CD4-positive, alpha-beta memory T cell (primary cell): ENCODE measurements around the gene LLGL1. TPM values are rescaled to one million over a fixed set of nuclear protein-coding genes. Genes with fewer than 3 reads are reported as not detected.

Experiments used
- CTCF ChIA-PET: fragments of 350-600 bp; sonication (Branson Sonifier 250); formaldehyde crosslinking; loops from one replicate; lab custom pipeline; 2021; ENCODE audit warnings: inconsistent platforms; ENCODE audit not compliant: partially characterized antibody; lab: Charles Lee
- POLR2A ChIA-PET: fragments of 350-600 bp; sonication (Branson Sonifier 250); formaldehyde crosslinking; loops from one replicate; lab custom pipeline; 2021; ENCODE audit not compliant: partially characterized antibody; lab: Charles Lee
- DNase-seq, 5 donors: peaks; one replicate each; pipeline versions ENCODE4 v3.0.0 to v3.0.0-alpha.2; 2020 to 2022; ENCODE audit warnings: mixed read lengths in 1 of 5
- H3K27ac ChIP-seq: one replicate; pipeline ENCODE4 v1.7.0; 2013; ENCODE audit warnings: low read depth, low read length
- H3K27me3 ChIP-seq: 2 replicates; pipeline ENCODE4 v1.7.0; 2013; ENCODE audit warnings: mild to moderate bottlenecking, low read length, moderate library complexity; ENCODE audit not compliant: insufficient read depth
- H3K36me3 ChIP-seq: 2 replicates; pipeline ENCODE4 v1.7.0; 2013; ENCODE audit warnings: mild to moderate bottlenecking, low read length, moderate library complexity; ENCODE audit not compliant: insufficient read depth
- H3K4me1 ChIP-seq: 2 replicates; pipeline ENCODE4 v1.7.0; 2013; ENCODE audit warnings: mild to moderate bottlenecking, low read length, moderate library complexity; ENCODE audit not compliant: insufficient read depth
- H3K4me3 ChIP-seq, 2 donors: one replicate each; pipeline ENCODE4 v1.7.0; 2013; ENCODE audit warnings: low read length in 2 of 2, mild to moderate bottlenecking in 1 of 2
- H3K9me3 ChIP-seq, 2 donors: one replicate each; pipeline ENCODE4 v1.7.0; 2013; ENCODE audit warnings: low read length in 2 of 2, control low read depth in 1 of 2; ENCODE audit not compliant: control insufficient read depth in 1 of 2
- H3K27ac Mint-ChIP-seq, 7 donors: one replicate each; pipeline ENCODE4 v1.8.0; 2020 to 2021; ENCODE audit warnings: mixed read lengths in 7 of 7, mild to moderate bottlenecking in 6 of 7, inconsistent platforms in 3 of 7, moderate library complexity in 3 of 7
- H3K27me3 Mint-ChIP-seq, 2 donors: one replicate each; pipeline ENCODE4 v1.8.0; 2020 to 2021; ENCODE audit warnings: mixed read lengths in 2 of 2
- H3K36me3 Mint-ChIP-seq, 2 donors: one replicate each; pipeline ENCODE4 v1.8.0; 2020 to 2021; ENCODE audit warnings: mixed read lengths in 2 of 2, inconsistent platforms in 1 of 2, mild to moderate bottlenecking in 1 of 2
- H3K4me1 Mint-ChIP-seq, 4 donors: one replicate each; pipeline ENCODE4 v1.8.0; 2020 to 2021; ENCODE audit warnings: mixed read lengths in 4 of 4, mild to moderate bottlenecking in 1 of 4
- H3K4me3 Mint-ChIP-seq, 8 donors: one replicate each; pipeline ENCODE4 v1.8.0; 2020 to 2021; ENCODE audit warnings: mixed read lengths in 8 of 8, mild to moderate bottlenecking in 7 of 8, moderate library complexity in 6 of 8, inconsistent platforms in 3 of 8
- H3K9me3 Mint-ChIP-seq, 8 donors: one replicate each; pipeline ENCODE4 v1.8.0; 2020 to 2021; ENCODE audit warnings: mixed read lengths in 8 of 8, mild to moderate bottlenecking in 5 of 8, inconsistent platforms in 3 of 8, moderate library complexity in 1 of 8
- intact Hi-C: fragments of 100-400 bp; cut with micrococcal nuclease; formaldehyde crosslinking; loops from one replicate; pipeline ENCODE4 v1.15.1; 2023
- polyA plus RNA-seq, 2 donors: library from polyadenylated mRNA; unstranded; fragments of 300-500 nt; fragmentation: Illumina TruSeq; gene quantifications; one replicate each; pipeline ENCODE4 v1.2.3, GENCODE V29; 2021
- total RNA-seq, 2 experiments: library from RNA; stranded (reverse); gene quantifications; one replicate each; pipeline ENCODE4 v1.2.3, GENCODE V29; 2021

The LLGL1 gene
- total and polyA plus RNA-seq, 4 experiments from 2014 or later: 0.25 to 20.5 (median 10.6) TPM

- Mint-ChIP-seq H3K9me3 (no peaks in the 10 kb centered on the region), H3K36me3 (peaks cover 12 to 60% of the 10 kb centered on the region in 2 donors), H3K27ac (peak overlapping the region in 2 of 7 donors; percentile 12 to 18), H3K27me3 (no peaks in the 10 kb centered on the region), H3K4me3 (no peak overlapping the region), H3K4me1 (peaks cover 2 to 7% (median 5%) of the 10 kb centered on the region in 4 donors)
- POLR2A ChIA-PET: no interaction called here
- Histone ChIP-seq H3K36me3 (peaks cover 45% of the 10 kb centered on the region), H3K27ac (no peak overlapping the region), H3K27me3 (no peaks in the 10 kb centered on the region), H3K4me3 (no peak overlapping the region), H3K4me1 (no peaks in the 10 kb centered on the region), H3K9me3 (no peaks in the 10 kb centered on the region)
- CTCF ChIA-PET: no interaction called here
- intact Hi-C loops: no loop called here
- no peak for DNase-seq
Observed at GRCh38 chr17:18245038-18245776, 19.8 kb downstream of the LLGL1 start.

- Histone ChIP-seq H3K27me3 (no peaks in the 10 kb centered on the region), H3K4me1 (no peaks in the 10 kb centered on the region), H3K36me3 (peaks cover 55% of the 10 kb centered on the region), H3K9me3 (no peaks in the 10 kb centered on the region), H3K4me3 (no peak overlapping the region), H3K27ac (no peak overlapping the region)
- no peak overlapping the region for H3K4me3 Mint-ChIP-seq
- no peaks in the 10 kb centered on the region for H3K9me3 Mint-ChIP-seq
- DNase-seq: no peak
- ChIA-PET POLR2A (no interaction called here), CTCF (no interaction called here)
- H3K4me1 Mint-ChIP-seq: peaks cover 2 to 7% (median 5%) of the 10 kb centered on the region in 4 donors
- intact Hi-C loops: no loop called here
- H3K36me3 Mint-ChIP-seq: peaks cover 22 to 64% of the 10 kb centered on the region in 2 donors
- no peaks in the 10 kb centered on the region for H3K27me3 Mint-ChIP-seq
- no peak overlapping the region for H3K27ac Mint-ChIP-seq
Observed at GRCh38 chr17:18246109-18246725, 20.8 kb downstream of the LLGL1 start.

GRCh38 chr17:18246880-18247612, 21.6 kb downstream of the LLGL1 start:
- ChIA-PET POLR2A (interaction anchor here (1.1 kb wide), 1 partner anchor 14 kb away, joined by 4 read pairs; the partner anchor contains the start of gene MIEF2), CTCF (interaction anchor here (1.0 to 2.3 kb wide), 2 partner anchors 21 to 23 kb away, joined by 3 to 8 read pairs; no protein-coding TSS in a partner anchor)
- H3K27ac Mint-ChIP-seq: peak overlapping the region in 2 of 7 donors; percentile 8 to 52
- intact Hi-C loops: no loop called here
- H3K27me3 Mint-ChIP-seq: no peaks in the 10 kb centered on the region
- Histone ChIP-seq H3K27ac (no peak overlapping the region), H3K9me3 (no peaks in the 10 kb centered on the region), H3K4me1 (no peaks in the 10 kb centered on the region), H3K27me3 (no peaks in the 10 kb centered on the region), H3K36me3 (peaks cover 63% of the 10 kb centered on the region), H3K4me3 (no peak overlapping the region)
- no peaks in the 10 kb centered on the region for H3K9me3 Mint-ChIP-seq
- peaks cover 22 to 67% of the 10 kb centered on the region in 2 donors for H3K36me3 Mint-ChIP-seq
- peak in 1 of 5 donors; percentile 17 for DNase-seq
- H3K4me3 Mint-ChIP-seq: no peak overlapping the region
- H3K4me1 Mint-ChIP-seq: peaks cover 2 to 7% (median 5%) of the 10 kb centered on the region in 4 donors

GRCh38 chr17:18247613-18248001, 22.2 kb downstream of the LLGL1 start:
- intact Hi-C loops: loop anchor here (1.0 kb wide), 1 partner anchor 11 kb away; the partner anchor contains the start of gene FLII

GRCh38 chr17:18248300-18248731, 22.9 kb downstream of the LLGL1 start:
- peaks cover 22 to 71% of the 10 kb centered on the region in 2 donors for H3K36me3 Mint-ChIP-seq
- H3K27me3 ChIP-seq: no peaks in the 10 kb centered on the region
- H3K27ac ChIP-seq: no peak overlapping the region
- no peaks in the 10 kb centered on the region for H3K9me3 ChIP-seq
- no peaks in the 10 kb centered on the region for H3K27me3 Mint-ChIP-seq
- no peak overlapping the region for H3K4me3 ChIP-seq
- CTCF ChIA-PET: interaction anchor here (1.0 to 2.3 kb wide), 3 partner anchors 15 to 25 kb away, joined by 3 to 8 read pairs (median 6); no protein-coding TSS in a partner anchor
- DNase-seq: peak; percentile 60 to 68 (median 66)
- H3K36me3 ChIP-seq: peaks cover 76% of the 10 kb centered on the region
- POLR2A ChIA-PET: interaction anchor here (0.8 kb wide), 1 partner anchor 12 kb away, joined by 3 read pairs; the partner anchor contains the start of gene MIEF2
- no peaks in the 10 kb centered on the region for H3K9me3 Mint-ChIP-seq
- H3K4me3 Mint-ChIP-seq: peak overlapping the region in 1 of 8 donors; percentile 17
- H3K27ac Mint-ChIP-seq: peak overlapping the region in 6 of 7 donors; percentile 57 to 93 (median 80)
- peaks cover 2 to 7% (median 5%) of the 10 kb centered on the region in 4 donors for H3K4me1 Mint-ChIP-seq
- no peaks in the 10 kb centered on the region for H3K4me1 ChIP-seq
- intact Hi-C loops: loop anchor here (1.0 kb wide), 1 partner anchor 10 kb away; the partner anchor contains the start of gene FLII

More at GRCh38 chr17:18247613-18248001, 22.2 kb downstream of the LLGL1 start:
- Mint-ChIP-seq H3K27me3 (no peaks in the 10 kb centered on the region), H3K9me3 (no peaks in the 10 kb centered on the region), H3K36me3 (peaks cover 22 to 71% of the 10 kb centered on the region in 2 donors), H3K4me3 (no peak overlapping the region), H3K27ac (peak overlapping the region in 2 of 7 donors; percentile 52 to 93), H3K4me1 (peaks cover 2 to 7% (median 5%) of the 10 kb centered on the region in 4 donors)
- ChIA-PET POLR2A (interaction anchor here (1.1 kb wide), 1 partner anchor 13 kb away, joined by 4 read pairs; the partner anchor contains the start of gene MIEF2), CTCF (interaction anchor here (1.0 to 2.3 kb wide), 2 partner anchors 20 to 24 kb away, joined by 3 to 8 read pairs; no protein-coding TSS in a partner anchor)
- no peaks in the 10 kb centered on the region for H3K27me3 ChIP-seq
- no peaks in the 10 kb centered on the region for H3K9me3 ChIP-seq
- no peak overlapping the region for H3K4me3 ChIP-seq
- peaks cover 69% of the 10 kb centered on the region for H3K36me3 ChIP-seq
- H3K4me1 ChIP-seq: no peaks in the 10 kb centered on the region
- no peak overlapping the region for H3K27ac ChIP-seq
- no peak for DNase-seq

- POLR2A ChIA-PET: interaction anchor here (0.8 kb wide), 1 partner anchor 12 kb away, joined by 3 read pairs; the partner anchor contains the start of gene MIEF2
- Histone ChIP-seq H3K9me3 (no peaks in the 10 kb centered on the region), H3K27me3 (no peaks in the 10 kb centered on the region), H3K27ac (no peak overlapping the region), H3K4me3 (no peak overlapping the region), H3K36me3 (peaks cover 81% of the 10 kb centered on the region), H3K4me1 (no peaks in the 10 kb centered on the region)
- Mint-ChIP-seq H3K4me1 (peaks cover 2 to 7% (median 5%) of the 10 kb centered on the region in 4 donors), H3K36me3 (peaks cover 22 to 70% of the 10 kb centered on the region in 2 donors), H3K27me3 (no peaks in the 10 kb centered on the region), H3K4me3 (no peak overlapping the region), H3K27ac (peak overlapping the region in 1 of 7 donors; percentile 32), H3K9me3 (no peaks in the 10 kb centered on the region)
- intact Hi-C loops: loop anchor here (1.0 kb wide), 1 partner anchor 9 kb away; the partner anchor contains the start of gene FLII
- CTCF ChIA-PET: interaction anchor here (1.4 to 2.3 kb wide), 2 partner anchors 15 to 19 kb away, joined by 6 to 8 read pairs; no protein-coding TSS in a partner anchor
- no peak for DNase-seq
Observed at GRCh38 chr17:18248811-18249210, 23.4 kb downstream of the LLGL1 start.
